K562 (cell line): ENCODE results near the gene BNIP5. TPM values are rescaled to one million over a fixed set of nuclear protein-coding genes. Genes with fewer than 3 reads are reported as not detected.

Experiments used
- FIP1L1 ChIP-seq: fragments of 200-400 bp; formaldehyde crosslinking; IDR thresholded peaks from 2 replicates; pipeline ENCODE4 v1.6.1; 2018; ENCODE audit warnings: mild to moderate bottlenecking, low read depth, low read length; ENCODE audit not compliant: poor library complexity, severe bottlenecking
- FOXK1 ChIP-seq: sonication (generic); formaldehyde crosslinking; IDR thresholded peaks from 2 replicates; pipeline ENCODE4 v1.8.0; 2022; ENCODE audit warnings: missing genetic modification reagents, mild to moderate bottlenecking, borderline replicate concordance
- MECOM ChIP-seq: fragments of 250-450 bp; sonication (Bioruptor Pico); IDR thresholded peaks from 2 replicates; pipeline ENCODE4 v1.8.0; 2022; ENCODE audit warnings: inconsistent platforms
- NEUROD1 ChIP-seq: fragments of 150-350 bp; IDR thresholded peaks from 2 replicates; pipeline ENCODE4 v1.6.1; 2014; ENCODE audit warnings: borderline replicate concordance, low read length, low read depth; ENCODE audit not compliant: partially characterized antibody
- NR3C1 ChIP-seq: sonication (generic); formaldehyde crosslinking; IDR thresholded peaks from 2 replicates; pipeline ENCODE4 v1.8.1; 2022; ENCODE audit warnings: missing genetic modification reagents
- RNF219 ChIP-seq: fragments of 250-450 bp; sonication (Bioruptor Pico); IDR thresholded peaks from 2 replicates; pipeline ENCODE4 v1.5.0; 2022; ENCODE audit warnings: mild to moderate bottlenecking
- SLC30A9 ChIP-seq: fragments of 250-450 bp; sonication (Bioruptor Pico); IDR thresholded peaks from 2 replicates; pipeline ENCODE4 v1.8.0; 2022; ENCODE audit warnings: mild to moderate bottlenecking, moderate library complexity
- TEAD1 ChIP-seq, 2 experiments: fragments of 450-650 bp in 1 of 2; sonication (generic) in 1 of 2; formaldehyde crosslinking; IDR thresholded peaks; 2 replicates each; pipeline versions ENCODE4 v1.4.0 to v1.8.0; 2020 to 2022; ENCODE audit warnings: mild to moderate bottlenecking in 2 of 2, missing genetic modification reagents in 1 of 2
- ZFP30 ChIP-seq: fragments of 250-450 bp; sonication (Bioruptor Pico); IDR thresholded peaks from 2 replicates; pipeline ENCODE4 v1.8.0; 2022; ENCODE audit warnings: moderate library complexity, mild to moderate bottlenecking, inconsistent platforms, borderline replicate concordance
- polyA plus RNA-seq, 8 experiments: library from polyadenylated mRNA; depleted of rRNA in 4 of 8; stranded (reverse) in 5 of 8; unstranded in 3 of 8; fragments of >200 nt; fragmentation: Nextera tagmentation in 2 of 8; fragmentation: Illumina TruSeq in 1 of 8; extraction: Ambion mirVana in 2 of 8; extraction: Trizol in 1 of 8; gene quantifications; 2 replicates each; pipeline versions ENCODE4 v1.2.1 to v1.2.3, GENCODE V29; 2011 to 2014; ENCODE audit warnings: inconsistent platforms in 1 of 8, missing spikeins in 1 of 8
- total RNA-seq, 7 experiments: library from RNA; depleted of rRNA in 6 of 7; stranded (reverse); fragments of >200 nt in 6 of 7; fragmentation: Illumina TruSeq in 2 of 7; extraction: Trizol in 2 of 7; gene quantifications; 2 replicates each; pipeline versions ENCODE4 v1.2.1 to v1.2.3, GENCODE V29; 2011 to 2021; ENCODE audit warnings: low replicate concordance in 1 of 7
- TF ChIP-seq, protein P1 (sequence below), 2 experiments: fragments of 450-650 bp; formaldehyde crosslinking in 1 of 2; IDR thresholded peaks; 2 replicates each; pipeline versions ENCODE4 v1.4.0 to v1.6.1; 2014 to 2020; ENCODE audit warnings: mild to moderate bottlenecking in 2 of 2, borderline replicate concordance in 1 of 2, low read depth in 1 of 2
- TF ChIP-seq, protein P2 (sequence below): sonication (generic); formaldehyde crosslinking; IDR thresholded peaks from 2 replicates; pipeline ENCODE4 v1.8.0; 2023; ENCODE audit warnings: missing genetic modification reagents, mild to moderate bottlenecking, borderline replicate concordance

Gene BNIP5
- total and polyA plus RNA-seq, 9 of the 15 experiments (the other 6 are each of a cell fraction or from before 2014, with no cell fraction given) = not detected

DNA sequence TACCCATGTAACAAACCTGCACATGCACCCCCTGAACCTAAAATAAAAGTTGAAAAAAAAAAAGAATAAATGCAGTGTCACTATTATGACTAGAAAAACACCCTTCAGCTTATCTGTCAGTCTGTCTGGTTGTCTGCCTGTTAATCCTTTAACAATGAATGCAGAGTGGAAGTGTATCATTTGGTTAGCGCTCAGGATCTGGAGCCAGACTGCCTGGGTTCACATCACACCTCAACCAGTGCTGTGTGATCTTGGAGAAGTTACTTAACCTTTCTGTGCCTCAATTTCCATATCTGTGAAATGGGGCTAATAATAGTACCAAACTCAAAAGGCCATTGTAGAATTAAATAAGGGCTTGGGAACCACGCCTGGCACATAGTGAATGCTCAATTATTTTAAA is 34.0 kb upstream of the BNIP5 start (continued):
- TF ChIP-seq, protein P1, sequence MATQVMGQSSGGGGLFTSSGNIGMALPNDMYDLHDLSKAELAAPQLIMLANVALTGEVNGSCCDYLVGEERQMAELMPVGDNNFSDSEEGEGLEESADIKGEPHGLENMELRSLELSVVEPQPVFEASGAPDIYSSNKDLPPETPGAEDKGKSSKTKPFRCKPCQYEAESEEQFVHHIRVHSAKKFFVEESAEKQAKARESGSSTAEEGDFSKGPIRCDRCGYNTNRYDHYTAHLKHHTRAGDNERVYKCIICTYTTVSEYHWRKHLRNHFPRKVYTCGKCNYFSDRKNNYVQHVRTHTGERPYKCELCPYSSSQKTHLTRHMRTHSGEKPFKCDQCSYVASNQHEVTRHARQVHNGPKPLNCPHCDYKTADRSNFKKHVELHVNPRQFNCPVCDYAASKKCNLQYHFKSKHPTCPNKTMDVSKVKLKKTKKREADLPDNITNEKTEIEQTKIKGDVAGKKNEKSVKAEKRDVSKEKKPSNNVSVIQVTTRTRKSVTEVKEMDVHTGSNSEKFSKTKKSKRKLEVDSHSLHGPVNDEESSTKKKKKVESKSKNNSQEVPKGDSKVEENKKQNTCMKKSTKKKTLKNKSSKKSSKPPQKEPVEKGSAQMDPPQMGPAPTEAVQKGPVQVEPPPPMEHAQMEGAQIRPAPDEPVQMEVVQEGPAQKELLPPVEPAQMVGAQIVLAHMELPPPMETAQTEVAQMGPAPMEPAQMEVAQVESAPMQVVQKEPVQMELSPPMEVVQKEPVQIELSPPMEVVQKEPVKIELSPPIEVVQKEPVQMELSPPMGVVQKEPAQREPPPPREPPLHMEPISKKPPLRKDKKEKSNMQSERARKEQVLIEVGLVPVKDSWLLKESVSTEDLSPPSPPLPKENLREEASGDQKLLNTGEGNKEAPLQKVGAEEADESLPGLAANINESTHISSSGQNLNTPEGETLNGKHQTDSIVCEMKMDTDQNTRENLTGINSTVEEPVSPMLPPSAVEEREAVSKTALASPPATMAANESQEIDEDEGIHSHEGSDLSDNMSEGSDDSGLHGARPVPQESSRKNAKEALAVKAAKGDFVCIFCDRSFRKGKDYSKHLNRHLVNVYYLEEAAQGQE (IDR thresholded peaks at IDR 0.05; ENCODE audit: borderline replicate concordance) = no peak
- TF ChIP-seq, protein P1 (CRISPR knock-in tag; IDR thresholded peaks at IDR 0.05; ENCODE audit: low read depth) = no peak
- TF ChIP-seq MECOM (CRISPR knock-in tag) (no peak), FIP1L1 (no peak), TEAD1 (CRISPR knock-in tag; IDR thresholded peaks at IDR 0.05) (no peak), NR3C1 (CRISPR knock-in tag) (no peak), FOXK1 (CRISPR knock-in tag) (peak; percentile 71; the same call in 1 of the 2 replicates), SLC30A9 (CRISPR knock-in tag) (no peak), ZFP30 (CRISPR knock-in tag) (no peak), RNF219 (CRISPR knock-in tag) (no peak), NEUROD1 (no peak)
- TF ChIP-seq, protein P2, sequence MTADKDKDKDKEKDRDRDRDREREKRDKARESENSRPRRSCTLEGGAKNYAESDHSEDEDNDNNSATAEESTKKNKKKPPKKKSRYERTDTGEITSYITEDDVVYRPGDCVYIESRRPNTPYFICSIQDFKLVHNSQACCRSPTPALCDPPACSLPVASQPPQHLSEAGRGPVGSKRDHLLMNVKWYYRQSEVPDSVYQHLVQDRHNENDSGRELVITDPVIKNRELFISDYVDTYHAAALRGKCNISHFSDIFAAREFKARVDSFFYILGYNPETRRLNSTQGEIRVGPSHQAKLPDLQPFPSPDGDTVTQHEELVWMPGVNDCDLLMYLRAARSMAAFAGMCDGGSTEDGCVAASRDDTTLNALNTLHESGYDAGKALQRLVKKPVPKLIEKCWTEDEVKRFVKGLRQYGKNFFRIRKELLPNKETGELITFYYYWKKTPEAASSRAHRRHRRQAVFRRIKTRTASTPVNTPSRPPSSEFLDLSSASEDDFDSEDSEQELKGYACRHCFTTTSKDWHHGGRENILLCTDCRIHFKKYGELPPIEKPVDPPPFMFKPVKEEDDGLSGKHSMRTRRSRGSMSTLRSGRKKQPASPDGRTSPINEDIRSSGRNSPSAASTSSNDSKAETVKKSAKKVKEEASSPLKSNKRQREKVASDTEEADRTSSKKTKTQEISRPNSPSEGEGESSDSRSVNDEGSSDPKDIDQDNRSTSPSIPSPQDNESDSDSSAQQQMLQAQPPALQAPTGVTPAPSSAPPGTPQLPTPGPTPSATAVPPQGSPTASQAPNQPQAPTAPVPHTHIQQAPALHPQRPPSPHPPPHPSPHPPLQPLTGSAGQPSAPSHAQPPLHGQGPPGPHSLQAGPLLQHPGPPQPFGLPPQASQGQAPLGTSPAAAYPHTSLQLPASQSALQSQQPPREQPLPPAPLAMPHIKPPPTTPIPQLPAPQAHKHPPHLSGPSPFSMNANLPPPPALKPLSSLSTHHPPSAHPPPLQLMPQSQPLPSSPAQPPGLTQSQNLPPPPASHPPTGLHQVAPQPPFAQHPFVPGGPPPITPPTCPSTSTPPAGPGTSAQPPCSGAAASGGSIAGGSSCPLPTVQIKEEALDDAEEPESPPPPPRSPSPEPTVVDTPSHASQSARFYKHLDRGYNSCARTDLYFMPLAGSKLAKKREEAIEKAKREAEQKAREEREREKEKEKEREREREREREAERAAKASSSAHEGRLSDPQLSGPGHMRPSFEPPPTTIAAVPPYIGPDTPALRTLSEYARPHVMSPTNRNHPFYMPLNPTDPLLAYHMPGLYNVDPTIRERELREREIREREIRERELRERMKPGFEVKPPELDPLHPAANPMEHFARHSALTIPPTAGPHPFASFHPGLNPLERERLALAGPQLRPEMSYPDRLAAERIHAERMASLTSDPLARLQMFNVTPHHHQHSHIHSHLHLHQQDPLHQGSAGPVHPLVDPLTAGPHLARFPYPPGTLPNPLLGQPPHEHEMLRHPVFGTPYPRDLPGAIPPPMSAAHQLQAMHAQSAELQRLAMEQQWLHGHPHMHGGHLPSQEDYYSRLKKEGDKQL = no peak
